ENCODE results near the gene AMDHD1. TPM values are rescaled to one million over a fixed set of nuclear protein-coding genes. Genes with fewer than 3 reads are reported as not detected.

The AMDHD1 gene
- total RNA-seq, 1 donor from 2014 or later = not detected

- Mint-ChIP-seq H3K27me3 (ENCODE audit: unreplicated experiment) (peaks cover 1% of the 10 kb centered on the region), H3K4me3 (ENCODE audit: unreplicated experiment) (no peak overlapping the region), H3K9me3 (ENCODE audit: unreplicated experiment) (no peaks in the 10 kb centered on the region), H3K36me3 (ENCODE audit: unreplicated experiment) (no peaks in the 10 kb centered on the region), H3K4me1 (ENCODE audit: low read depth, unreplicated experiment) (no peaks in the 10 kb centered on the region), H3K27ac (ENCODE audit: unreplicated experiment) (no peak overlapping the region)
- no peak for DNase-seq
- TF ChIP-seq, protein P1, sequence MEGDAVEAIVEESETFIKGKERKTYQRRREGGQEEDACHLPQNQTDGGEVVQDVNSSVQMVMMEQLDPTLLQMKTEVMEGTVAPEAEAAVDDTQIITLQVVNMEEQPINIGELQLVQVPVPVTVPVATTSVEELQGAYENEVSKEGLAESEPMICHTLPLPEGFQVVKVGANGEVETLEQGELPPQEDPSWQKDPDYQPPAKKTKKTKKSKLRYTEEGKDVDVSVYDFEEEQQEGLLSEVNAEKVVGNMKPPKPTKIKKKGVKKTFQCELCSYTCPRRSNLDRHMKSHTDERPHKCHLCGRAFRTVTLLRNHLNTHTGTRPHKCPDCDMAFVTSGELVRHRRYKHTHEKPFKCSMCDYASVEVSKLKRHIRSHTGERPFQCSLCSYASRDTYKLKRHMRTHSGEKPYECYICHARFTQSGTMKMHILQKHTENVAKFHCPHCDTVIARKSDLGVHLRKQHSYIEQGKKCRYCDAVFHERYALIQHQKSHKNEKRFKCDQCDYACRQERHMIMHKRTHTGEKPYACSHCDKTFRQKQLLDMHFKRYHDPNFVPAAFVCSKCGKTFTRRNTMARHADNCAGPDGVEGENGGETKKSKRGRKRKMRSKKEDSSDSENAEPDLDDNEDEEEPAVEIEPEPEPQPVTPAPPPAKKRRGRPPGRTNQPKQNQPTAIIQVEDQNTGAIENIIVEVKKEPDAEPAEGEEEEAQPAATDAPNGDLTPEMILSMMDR (IDR thresholded peaks at IDR 0.05; ENCODE audit: partially characterized antibody, unreplicated experiment) = no peak
Measured at GRCh38 chr12:95984682-95985081, 41.6 kb downstream of the AMDHD1 start.

DNA sequence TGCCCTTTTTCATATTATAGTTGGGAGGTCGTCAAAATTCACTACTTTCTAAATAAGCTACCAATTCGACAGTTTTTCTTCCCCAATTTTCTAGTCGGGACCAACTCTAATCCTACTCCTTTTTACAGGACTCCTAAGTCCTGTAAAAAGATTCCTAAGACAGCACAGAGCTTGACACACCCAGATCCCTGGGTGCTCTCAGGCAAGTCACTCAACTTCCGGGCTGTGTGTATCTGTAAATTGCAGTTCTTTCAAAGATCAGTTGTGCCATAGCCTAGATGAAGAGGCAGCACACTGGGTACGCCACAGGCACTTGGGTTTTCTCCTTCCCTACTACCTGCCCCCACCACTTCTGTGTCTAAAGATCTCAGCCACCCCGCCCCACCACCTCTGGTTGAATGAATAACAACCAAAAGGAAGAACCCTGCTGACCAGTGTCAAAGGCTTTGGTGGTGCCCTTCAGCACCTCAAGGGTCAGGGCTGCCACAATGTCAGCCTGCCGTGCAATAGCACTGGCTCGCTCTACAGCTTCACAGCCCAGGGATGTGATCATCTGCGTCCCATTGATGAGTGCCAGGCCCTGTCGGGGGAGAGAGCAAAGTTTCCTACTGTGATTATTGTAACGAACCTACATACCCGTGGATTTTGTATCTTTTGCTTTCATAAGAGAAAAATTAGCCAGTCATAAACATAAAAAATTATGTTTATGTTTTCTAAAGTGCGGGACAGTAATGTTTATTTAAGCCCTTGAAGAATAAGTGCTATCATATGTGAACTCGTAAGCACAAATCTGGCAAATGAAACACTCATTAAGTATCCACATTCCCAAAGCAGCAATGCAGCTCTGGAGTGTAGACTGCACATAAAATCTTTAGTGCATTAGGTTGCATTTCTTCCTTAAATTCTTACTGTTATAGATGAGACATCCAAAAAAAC is 43.8 kb downstream of the AMDHD1 start:
- Mint-ChIP-seq H3K4me1 (ENCODE audit: low read depth, unreplicated experiment) (no peaks in the 10 kb centered on the region), H3K4me3 (ENCODE audit: unreplicated experiment) (no peak overlapping the region), H3K9me3 (ENCODE audit: unreplicated experiment) (peaks cover 2% of the 10 kb centered on the region), H3K27ac (ENCODE audit: unreplicated experiment) (no peak overlapping the region), H3K36me3 (ENCODE audit: unreplicated experiment) (no peaks in the 10 kb centered on the region), H3K27me3 (ENCODE audit: unreplicated experiment) (peaks cover 1% of the 10 kb centered on the region)
- no peak for DNase-seq
- TF ChIP-seq, protein P1 (IDR thresholded peaks at IDR 0.05; ENCODE audit: partially characterized antibody, unreplicated experiment) = no peak

GRCh38 chr12:95988506-95989275 is 45.6 kb downstream of the AMDHD1 start:
- H3K9me3 Mint-ChIP-seq (ENCODE audit: unreplicated experiment) = peaks cover 2% of the 10 kb centered on the region
- TF ChIP-seq, protein P1 (IDR thresholded peaks at IDR 0.05; ENCODE audit: partially characterized antibody, unreplicated experiment) = no peak
- H3K36me3 Mint-ChIP-seq (ENCODE audit: unreplicated experiment) = no peaks in the 10 kb centered on the region
- H3K4me1 Mint-ChIP-seq (ENCODE audit: low read depth, unreplicated experiment) = no peaks in the 10 kb centered on the region
- peaks cover 1% of the 10 kb centered on the region for H3K27me3 Mint-ChIP-seq (ENCODE audit: unreplicated experiment)
- DNase-seq = no peak
- no peak overlapping the region for H3K27ac Mint-ChIP-seq (ENCODE audit: unreplicated experiment)
- H3K4me3 Mint-ChIP-seq (ENCODE audit: unreplicated experiment) = no peak overlapping the region

- H3K9me3 Mint-ChIP-seq (ENCODE audit: unreplicated experiment) = peaks cover 2% of the 10 kb centered on the region
Measured at GRCh38 chr12:95989504-95990123, 46.5 kb downstream of the AMDHD1 start.

More at GRCh38 chr12:95989504-95990123, 46.5 kb downstream of the AMDHD1 start:
- TF ChIP-seq, protein P1 (IDR thresholded peaks at IDR 0.05; ENCODE audit: partially characterized antibody, unreplicated experiment) = no peak
- no peak for DNase-seq
- H3K27me3 Mint-ChIP-seq (ENCODE audit: unreplicated experiment) = peaks cover 2% of the 10 kb centered on the region
- H3K4me3 Mint-ChIP-seq (ENCODE audit: unreplicated experiment) = no peak overlapping the region
- H3K4me1 Mint-ChIP-seq (ENCODE audit: low read depth, unreplicated experiment) = no peaks in the 10 kb centered on the region
- no peaks in the 10 kb centered on the region for H3K36me3 Mint-ChIP-seq (ENCODE audit: unreplicated experiment)
- no peak overlapping the region for H3K27ac Mint-ChIP-seq (ENCODE audit: unreplicated experiment)

All from glutamatergic neuron (in vitro differentiated cells).